Endodermal cell (in vitro differentiated cells): ENCODE results near the gene MYG1. TPM values are rescaled to one million over a fixed set of nuclear protein-coding genes. Genes with fewer than 3 reads are reported as not detected.

Source experiments
- DNase-seq: peaks from one replicate; pipeline ENCODE4 v3.0.0-alpha.2; 2017
- H3K27ac ChIP-seq: 2 replicates; pipeline ENCODE4 v1.5.1; 2013; ENCODE audit warnings: mild to moderate bottlenecking, low read depth, low read length, moderate library complexity
- H3K27me3 ChIP-seq: 2 replicates; pipeline ENCODE4 v1.6.1; 2013; ENCODE audit warnings: mild to moderate bottlenecking, low read length, moderate library complexity; ENCODE audit not compliant: insufficient read depth, control insufficient read depth, poor library complexity, severe bottlenecking
- H3K36me3 ChIP-seq: 2 replicates; pipeline ENCODE4 v1.7.0; 2013; ENCODE audit warnings: mild to moderate bottlenecking, low read length, moderate library complexity; ENCODE audit not compliant: control insufficient read depth, insufficient read depth
- H3K4me1 ChIP-seq: one replicate; pipeline ENCODE4 v1.7.0; 2013; ENCODE audit warnings: low read length; ENCODE audit not compliant: control insufficient read depth, insufficient read depth
- H3K4me3 ChIP-seq: 2 replicates; pipeline ENCODE4 v1.5.1; 2013; ENCODE audit warnings: mild to moderate bottlenecking, low read length, moderate library complexity
- H3K9ac ChIP-seq: 2 replicates; pipeline ENCODE4 v1.6.1; 2013; ENCODE audit warnings: mild to moderate bottlenecking, low read length, moderate library complexity; ENCODE audit not compliant: poor library complexity, severe bottlenecking; ENCODE audit errors: extremely low read depth
- H3K9me3 ChIP-seq: 2 replicates; pipeline ENCODE4 v1.6.1; 2013; ENCODE audit warnings: mild to moderate bottlenecking, low read length, moderate library complexity; ENCODE audit not compliant: control insufficient read depth
- H3K27ac Mint-ChIP-seq: 2 replicates; pipeline ENCODE4 v1.8.0; 2020; ENCODE audit warnings: mixed read lengths
- H3K27me3 Mint-ChIP-seq: 2 replicates; pipeline ENCODE4 v1.8.0; 2021; ENCODE audit warnings: mild to moderate bottlenecking, mixed read lengths; ENCODE audit not compliant: insufficient read depth
- H3K36me3 Mint-ChIP-seq: 2 replicates; pipeline ENCODE4 v1.8.0; 2020; ENCODE audit warnings: low read depth, mixed read lengths
- H3K4me1 Mint-ChIP-seq: 2 replicates; pipeline ENCODE4 v1.8.0; 2020; ENCODE audit warnings: mixed read lengths
- H3K4me3 Mint-ChIP-seq: 2 replicates; pipeline ENCODE4 v1.8.0; 2020; ENCODE audit warnings: mild to moderate bottlenecking, moderate library complexity, mixed read lengths
- H3K9me3 Mint-ChIP-seq: 2 replicates; pipeline ENCODE4 v1.8.0; 2020; ENCODE audit warnings: mild to moderate bottlenecking, mixed read lengths
- WGBS, 2 experiments: methylation state at CpG; one replicate each; pipeline versions ENCODE4 v1.1.5 to v1.1.7; 2013; ENCODE audit warnings: missing lambda C conversion rate in 2 of 2, mixed read lengths in 1 of 2; ENCODE audit not compliant: insufficient coverage in 1 of 2, insufficient read length in 1 of 2; 5-methylcytosine and 5-hydroxymethylcytosine counted together
- total RNA-seq, 2 donors: library from RNA; stranded (reverse); fragmentation: NEBNext Ultra II Directional in 1 of 2; extraction: Animal tissue kit (Norgen Biotek cat#: 25700) in 1 of 2; gene quantifications; 2 replicates in 1 of 2; 3 replicates in 1 of 2; pipeline ENCODE4 v1.2.1, GENCODE V29; 2021
- TF ChIP-seq, protein P1 (sequence below): fragments of 200-600 bp; sonication (generic); conservative IDR thresholded peaks from 2 replicates; pipeline ENCODE4 v1.5.0; 2021; ENCODE audit warnings: antibody characterized with exemption, mild to moderate bottlenecking

MYG1 gene
- total RNA-seq, 2 donors from 2014 or later: 55.3 to 74.2 TPM

DNA sequence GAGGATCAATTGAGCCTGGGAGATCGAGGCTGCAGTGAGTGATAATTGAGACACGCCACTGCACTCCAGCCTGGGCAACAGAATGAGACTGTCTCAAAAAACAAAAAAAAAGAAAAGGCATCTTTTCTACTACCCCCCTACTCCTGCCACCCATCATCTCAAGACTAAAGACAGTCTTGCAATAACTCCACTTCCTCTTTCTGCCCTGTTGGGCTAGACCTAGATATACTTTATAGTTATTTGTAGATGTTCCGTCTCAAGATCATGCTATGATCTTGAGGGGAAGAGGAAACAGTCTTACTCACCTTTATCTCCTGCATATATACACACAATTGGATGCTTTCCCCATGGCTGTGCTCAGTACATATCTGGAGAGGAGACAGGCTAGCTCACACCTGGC is 43.5 kb upstream of the MYG1 start:
- DNase-seq: no peak
- H3K36me3 Mint-ChIP-seq: peaks cover 11% of the 10 kb centered on the region
- no peaks in the 10 kb centered on the region for H3K9me3 Mint-ChIP-seq
- H3K9ac ChIP-seq: no peak overlapping the region
- H3K27me3 ChIP-seq: no peaks in the 10 kb centered on the region
- 91 to 93% methylated on average over 2 of the region's 3 CpGs for WGBS, 2 experiments
- no peaks in the 10 kb centered on the region for H3K27me3 Mint-ChIP-seq
- H3K27ac ChIP-seq: no peak overlapping the region
- TF ChIP-seq, protein P1, sequence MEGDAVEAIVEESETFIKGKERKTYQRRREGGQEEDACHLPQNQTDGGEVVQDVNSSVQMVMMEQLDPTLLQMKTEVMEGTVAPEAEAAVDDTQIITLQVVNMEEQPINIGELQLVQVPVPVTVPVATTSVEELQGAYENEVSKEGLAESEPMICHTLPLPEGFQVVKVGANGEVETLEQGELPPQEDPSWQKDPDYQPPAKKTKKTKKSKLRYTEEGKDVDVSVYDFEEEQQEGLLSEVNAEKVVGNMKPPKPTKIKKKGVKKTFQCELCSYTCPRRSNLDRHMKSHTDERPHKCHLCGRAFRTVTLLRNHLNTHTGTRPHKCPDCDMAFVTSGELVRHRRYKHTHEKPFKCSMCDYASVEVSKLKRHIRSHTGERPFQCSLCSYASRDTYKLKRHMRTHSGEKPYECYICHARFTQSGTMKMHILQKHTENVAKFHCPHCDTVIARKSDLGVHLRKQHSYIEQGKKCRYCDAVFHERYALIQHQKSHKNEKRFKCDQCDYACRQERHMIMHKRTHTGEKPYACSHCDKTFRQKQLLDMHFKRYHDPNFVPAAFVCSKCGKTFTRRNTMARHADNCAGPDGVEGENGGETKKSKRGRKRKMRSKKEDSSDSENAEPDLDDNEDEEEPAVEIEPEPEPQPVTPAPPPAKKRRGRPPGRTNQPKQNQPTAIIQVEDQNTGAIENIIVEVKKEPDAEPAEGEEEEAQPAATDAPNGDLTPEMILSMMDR: no peak
- H3K4me1 Mint-ChIP-seq: peaks cover 11% of the 10 kb centered on the region
- H3K36me3 ChIP-seq: peaks cover 11% of the 10 kb centered on the region
- no peaks in the 10 kb centered on the region for H3K9me3 ChIP-seq
- H3K27ac Mint-ChIP-seq: no peak overlapping the region
- no peak overlapping the region for H3K4me3 ChIP-seq
- H3K4me1 ChIP-seq: peaks cover 3% of the 10 kb centered on the region
- H3K4me3 Mint-ChIP-seq: no peak overlapping the region

DNA sequence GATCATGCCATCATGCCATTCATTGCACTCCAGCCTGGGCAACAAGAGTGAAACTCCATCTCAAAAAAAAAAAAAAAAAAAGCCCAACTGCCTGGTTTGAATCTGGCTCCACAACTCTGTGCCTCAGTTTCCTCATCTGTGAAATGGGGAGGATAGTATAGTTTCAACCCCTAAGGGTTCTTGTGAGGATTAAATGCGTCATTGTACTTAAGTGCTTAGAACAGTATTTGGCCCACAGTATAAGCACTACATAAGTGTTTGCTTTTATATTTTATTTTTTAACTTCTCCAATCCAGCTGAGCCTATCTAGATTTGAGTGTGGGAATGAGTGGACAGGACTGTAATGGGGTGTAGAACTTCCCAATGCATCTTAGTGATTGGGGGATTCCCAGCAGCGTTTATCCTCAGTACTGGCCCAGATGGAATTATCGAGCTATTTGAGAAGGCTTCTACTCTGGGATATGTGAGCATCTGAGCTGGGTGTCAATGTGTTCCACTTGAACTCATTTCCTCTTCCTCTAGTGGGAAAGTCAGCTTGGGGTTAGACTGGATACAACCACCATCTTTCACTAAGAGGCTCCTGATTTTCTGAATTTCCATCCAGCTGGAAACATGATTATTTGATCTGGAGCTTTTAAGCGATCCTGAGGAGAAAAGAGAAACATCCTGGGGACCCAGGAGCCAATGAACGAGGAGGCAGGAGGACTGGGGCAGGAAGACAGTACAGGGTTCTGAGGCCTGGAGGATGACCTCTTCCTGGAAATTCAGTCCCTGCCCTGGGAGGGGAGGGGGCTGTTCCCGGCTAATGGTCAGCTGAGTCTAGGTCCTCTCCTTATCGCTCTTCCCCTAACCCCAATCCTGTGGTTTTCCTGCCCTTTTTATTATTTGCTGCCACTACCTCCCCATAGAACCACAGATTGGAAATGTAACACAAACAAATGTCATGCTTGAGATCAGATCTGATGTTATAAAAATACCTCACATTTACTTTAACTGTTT is 40.7 kb upstream of the MYG1 start:
- H3K4me1 ChIP-seq: no peaks in the 10 kb centered on the region

DNA sequence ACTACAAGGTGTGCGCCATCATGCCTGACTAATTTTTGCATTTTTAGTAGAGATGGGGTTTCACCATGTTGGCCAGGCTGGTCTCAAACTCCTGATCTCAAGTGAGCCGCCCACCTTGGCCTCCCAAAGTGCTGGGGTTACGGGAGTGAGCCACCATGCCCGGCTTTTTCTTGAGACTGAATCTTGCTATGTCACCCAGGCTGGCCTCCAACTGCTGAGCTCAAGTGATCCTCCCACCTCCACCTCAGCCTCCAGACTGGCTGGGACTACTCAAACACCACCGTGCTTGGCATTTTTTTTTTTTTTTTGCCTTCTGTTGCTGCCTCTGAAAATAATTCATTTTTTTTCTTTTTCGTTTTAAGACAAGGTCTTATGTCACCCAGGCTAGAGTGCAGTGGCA is 39.6 kb upstream of the MYG1 start:
- H3K27me3 ChIP-seq: no peaks in the 10 kb centered on the region
- H3K9me3 ChIP-seq: no peaks in the 10 kb centered on the region
- H3K27ac ChIP-seq: no peak overlapping the region
- peaks cover 2% of the 10 kb centered on the region for H3K36me3 Mint-ChIP-seq
- no peaks in the 10 kb centered on the region for H3K36me3 ChIP-seq
- no peak overlapping the region for H3K27ac Mint-ChIP-seq
- H3K4me1 ChIP-seq: no peaks in the 10 kb centered on the region
- DNase-seq: no peak
- no peaks in the 10 kb centered on the region for H3K27me3 Mint-ChIP-seq
- no peak overlapping the region for H3K9ac ChIP-seq
- no peaks in the 10 kb centered on the region for H3K4me1 Mint-ChIP-seq
- TF ChIP-seq, protein P1: no peak
- 90 to 93% methylated on average over 6 of the region's 6 CpGs for WGBS, 2 experiments
- H3K4me3 Mint-ChIP-seq: no peak overlapping the region
- no peaks in the 10 kb centered on the region for H3K9me3 Mint-ChIP-seq
- no peak overlapping the region for H3K4me3 ChIP-seq

More for the DNA sequence above, 40.7 kb upstream of the MYG1 start:
- no peak overlapping the region for H3K9ac ChIP-seq
- peaks cover 5% of the 10 kb centered on the region for H3K36me3 ChIP-seq
- 87 to 89% methylated on average over 5 to 6 of the region's 7 CpGs for WGBS, 2 experiments
- TF ChIP-seq, protein P1: no peak
- H3K4me1 Mint-ChIP-seq: no peaks in the 10 kb centered on the region
- H3K4me3 Mint-ChIP-seq: no peak overlapping the region
- no peaks in the 10 kb centered on the region for H3K27me3 Mint-ChIP-seq
- H3K9me3 Mint-ChIP-seq: no peaks in the 10 kb centered on the region
- no peaks in the 10 kb centered on the region for H3K9me3 ChIP-seq
- H3K27ac ChIP-seq: no peak overlapping the region
- no peak overlapping the region for H3K4me3 ChIP-seq
- H3K36me3 Mint-ChIP-seq: peaks cover 8% of the 10 kb centered on the region
- DNase-seq: no peak
- H3K27me3 ChIP-seq: no peaks in the 10 kb centered on the region
- no peak overlapping the region for H3K27ac Mint-ChIP-seq
